Lung (tissue), 12 donors: Measurements from ENCODE around the gene LRP1. TPM values are rescaled to one million over a fixed set of nuclear protein-coding genes. Genes with fewer than 3 reads are reported as not detected.

Source experiments
- ATAC-seq: fragments of 200-7000 bp; cut with Tn5 transposase; one replicate; pipeline ENCODE4 v1.9.1; 2020; ENCODE audit warnings: moderate number of reproducible peaks; ENCODE audit not compliant: insufficient read depth, low FRiP score
- DNase-seq, 3 donors: peaks; one replicate each; pipeline ENCODE4 v3.0.0-alpha.2; 2013 to 2017
- H3K27ac ChIP-seq, 2 donors: one replicate each; pipeline ENCODE4 v1.5.1; 2013; ENCODE audit warnings: mild to moderate bottlenecking in 2 of 2, moderate library complexity in 2 of 2, control low read depth in 1 of 2, inconsistent platforms in 1 of 2, low read depth in 1 of 2, low read length in 1 of 2
- H3K27me3 ChIP-seq, 3 donors: one replicate each; pipeline ENCODE4 v1.5.1; 2013; ENCODE audit warnings: low read length in 2 of 3; ENCODE audit not compliant: control insufficient read depth in 3 of 3, insufficient read depth in 3 of 3
- H3K36me3 ChIP-seq, 4 donors: one replicate each; pipeline ENCODE4 v1.5.1; 2013; ENCODE audit warnings: low read length in 4 of 4, mild to moderate bottlenecking in 1 of 4, moderate library complexity in 1 of 4; ENCODE audit not compliant: control insufficient read depth in 4 of 4, insufficient read depth in 4 of 4
- H3K4me1 ChIP-seq, 5 donors: one replicate each; pipeline ENCODE4 v1.5.1; 2013; ENCODE audit warnings: low read length in 5 of 5, mild to moderate bottlenecking in 2 of 5, moderate library complexity in 1 of 5; ENCODE audit not compliant: control insufficient read depth in 5 of 5, insufficient read depth in 5 of 5
- H3K4me3 ChIP-seq: one replicate; pipeline ENCODE4 v1.5.1; 2013; ENCODE audit warnings: mild to moderate bottlenecking, control low read depth, moderate library complexity
- H3K9ac ChIP-seq, 2 donors: one replicate each; pipeline ENCODE4 v1.5.1; 2013; ENCODE audit warnings: low read length in 2 of 2, control low read depth in 1 of 2; ENCODE audit not compliant: insufficient read depth in 1 of 2
- H3K9me3 ChIP-seq, 4 donors: one replicate each; pipeline ENCODE4 v1.5.1; 2013; ENCODE audit warnings: low read length in 3 of 4, mild to moderate bottlenecking in 1 of 4, moderate library complexity in 1 of 4; ENCODE audit not compliant: control insufficient read depth in 4 of 4, insufficient read depth in 3 of 4
- WGBS, 2 donors: extraction: QIAGEN DNeasy Blood & Tissue Kit; methylation state at CpG; one replicate each; pipeline ENCODE4 v1.1.7; 2013; 5-methylcytosine and 5-hydroxymethylcytosine counted together
- polyA plus RNA-seq, 2 donors: library from polyadenylated mRNA; stranded (reverse); fragments of 200-250 nt; gene quantifications; one replicate each; pipeline ENCODE4 v1.2.1, GENCODE V29; 2013
- total RNA-seq, 2 donors: library from RNA; depleted of rRNA in 1 of 2; stranded (reverse); fragments of >200 nt in 1 of 2; gene quantifications; one replicate each; pipeline ENCODE4 v1.2.1, GENCODE V29; 2014 to 2021
- TF ChIP-seq, protein P1 (sequence below): IDR thresholded peaks from 2 replicates; pipeline ENCODE4 v1.5.1; 2012; ENCODE audit warnings: mild to moderate bottlenecking; ENCODE audit errors: control extremely low read depth, extremely low read depth
- donor health status: control.
- donor health status: control.
- donor health status: Bipolar disorder and iron deficiency.
- donor health status: healthy.
- donor health status: DM: yes; HTN: yes; CAD: no.

LRP1 gene
- total and polyA plus RNA-seq, 4 donors, result 52.6 to 338 (median 122) TPM

DNA sequence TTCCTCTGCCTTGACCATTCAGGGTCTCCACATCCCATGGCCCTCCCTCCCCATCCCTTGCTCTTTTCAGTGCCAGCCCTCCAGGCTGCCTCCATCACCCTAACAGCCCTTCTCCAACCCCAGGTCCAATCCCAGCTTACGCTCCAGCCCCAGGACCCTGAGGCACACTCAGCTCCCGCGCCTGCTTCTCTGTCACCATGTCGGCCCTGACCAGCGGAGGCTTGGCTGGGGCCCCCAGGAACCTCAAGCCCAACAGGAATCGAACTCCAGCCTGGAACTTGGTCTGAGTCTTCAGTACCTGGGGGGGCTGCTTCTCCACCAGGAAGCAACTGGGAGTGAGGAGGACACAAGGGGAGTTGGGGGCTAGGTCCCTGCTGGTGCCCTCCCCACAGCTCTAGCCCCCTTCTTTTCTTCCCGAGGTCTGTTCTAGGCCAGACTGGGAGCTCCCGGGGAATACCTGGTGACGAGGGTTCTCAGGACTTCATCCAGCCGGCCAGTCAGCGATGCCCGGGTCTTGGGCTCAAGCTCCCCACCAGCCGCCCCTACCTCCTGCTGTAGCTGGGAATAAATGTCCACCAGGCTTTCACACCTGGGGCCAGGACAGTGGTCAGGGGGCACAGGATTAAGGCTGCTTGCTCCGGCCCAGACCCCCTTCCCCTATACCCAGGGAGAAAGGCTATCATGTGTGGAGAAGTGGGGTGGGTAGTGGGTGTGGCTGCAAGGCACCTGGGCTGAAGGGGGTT lies 23.1 kb upstream of the LRP1 start:
- peaks cover 0 to 57% (median 29%) of the 10 kb centered on the region in 4 donors for H3K36me3 ChIP-seq

DNA sequence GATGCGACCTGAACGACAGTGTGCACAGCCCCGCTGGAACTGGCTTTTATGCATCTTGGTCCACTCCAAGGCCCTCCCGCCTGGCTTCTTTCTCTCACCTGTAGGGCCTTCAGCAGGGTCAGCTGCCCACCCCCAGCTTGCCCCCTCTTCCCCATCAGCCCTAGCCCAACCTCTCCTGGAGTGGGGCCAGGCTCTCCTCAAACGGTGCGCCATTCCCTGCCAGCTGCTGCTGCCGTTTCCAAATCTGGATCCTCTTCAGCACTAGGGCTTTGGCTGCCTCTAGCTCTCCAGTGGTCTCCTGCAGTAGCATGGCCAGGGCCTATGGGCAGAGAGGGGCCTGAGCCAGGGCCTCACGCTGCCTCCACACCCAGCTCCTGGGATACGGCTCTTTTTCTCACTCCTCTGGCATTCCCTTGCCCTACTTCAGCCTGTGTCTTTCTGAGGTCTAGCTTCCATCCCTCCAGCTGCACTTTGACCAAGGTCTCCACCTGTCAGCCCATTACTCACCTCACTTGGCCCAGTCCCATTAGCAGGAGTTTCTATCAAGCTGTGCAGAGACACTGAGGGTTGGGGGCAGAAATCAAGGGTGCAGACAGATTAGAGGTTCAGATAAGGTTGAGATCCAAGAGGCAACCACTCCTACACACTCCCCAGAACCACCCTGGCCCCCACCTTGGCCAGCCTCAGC lies 22.1 kb upstream of the LRP1 start:
- ATAC-seq (no peak), DNase-seq (no peak)
- Histone ChIP-seq H3K9me3 (no peaks in the 10 kb centered on the region), H3K27me3 (no peaks in the 10 kb centered on the region), H3K36me3 (peaks cover 0 to 55% (median 29%) of the 10 kb centered on the region in 4 donors), H3K9ac (no peak overlapping the region), H3K4me1 (peaks cover 0 to 13% (median 8%) of the 10 kb centered on the region in 5 donors), H3K4me3 (no peak overlapping the region), H3K27ac (no peak overlapping the region)
- WGBS, 2 donors, result 79 to 86% methylated on average over 9 of the region's 9 CpGs
- TF ChIP-seq, protein P1, sequence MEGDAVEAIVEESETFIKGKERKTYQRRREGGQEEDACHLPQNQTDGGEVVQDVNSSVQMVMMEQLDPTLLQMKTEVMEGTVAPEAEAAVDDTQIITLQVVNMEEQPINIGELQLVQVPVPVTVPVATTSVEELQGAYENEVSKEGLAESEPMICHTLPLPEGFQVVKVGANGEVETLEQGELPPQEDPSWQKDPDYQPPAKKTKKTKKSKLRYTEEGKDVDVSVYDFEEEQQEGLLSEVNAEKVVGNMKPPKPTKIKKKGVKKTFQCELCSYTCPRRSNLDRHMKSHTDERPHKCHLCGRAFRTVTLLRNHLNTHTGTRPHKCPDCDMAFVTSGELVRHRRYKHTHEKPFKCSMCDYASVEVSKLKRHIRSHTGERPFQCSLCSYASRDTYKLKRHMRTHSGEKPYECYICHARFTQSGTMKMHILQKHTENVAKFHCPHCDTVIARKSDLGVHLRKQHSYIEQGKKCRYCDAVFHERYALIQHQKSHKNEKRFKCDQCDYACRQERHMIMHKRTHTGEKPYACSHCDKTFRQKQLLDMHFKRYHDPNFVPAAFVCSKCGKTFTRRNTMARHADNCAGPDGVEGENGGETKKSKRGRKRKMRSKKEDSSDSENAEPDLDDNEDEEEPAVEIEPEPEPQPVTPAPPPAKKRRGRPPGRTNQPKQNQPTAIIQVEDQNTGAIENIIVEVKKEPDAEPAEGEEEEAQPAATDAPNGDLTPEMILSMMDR, result no peak

More for the DNA sequence above, 23.1 kb upstream of the LRP1 start:
- no peak for ATAC-seq
- H3K4me3 ChIP-seq, result no peak overlapping the region
- no peaks in the 10 kb centered on the region for H3K27me3 ChIP-seq
- H3K27ac ChIP-seq, result no peak overlapping the region
- no peaks in the 10 kb centered on the region for H3K9me3 ChIP-seq
- peaks cover 0 to 9% (median 8%) of the 10 kb centered on the region in 5 donors for H3K4me1 ChIP-seq
- TF ChIP-seq, protein P1, result no peak
- no peak for DNase-seq
- no peak overlapping the region for H3K9ac ChIP-seq
- 96 to 98% methylated on average over 14 of the region's 14 CpGs for WGBS, 2 donors

DNA sequence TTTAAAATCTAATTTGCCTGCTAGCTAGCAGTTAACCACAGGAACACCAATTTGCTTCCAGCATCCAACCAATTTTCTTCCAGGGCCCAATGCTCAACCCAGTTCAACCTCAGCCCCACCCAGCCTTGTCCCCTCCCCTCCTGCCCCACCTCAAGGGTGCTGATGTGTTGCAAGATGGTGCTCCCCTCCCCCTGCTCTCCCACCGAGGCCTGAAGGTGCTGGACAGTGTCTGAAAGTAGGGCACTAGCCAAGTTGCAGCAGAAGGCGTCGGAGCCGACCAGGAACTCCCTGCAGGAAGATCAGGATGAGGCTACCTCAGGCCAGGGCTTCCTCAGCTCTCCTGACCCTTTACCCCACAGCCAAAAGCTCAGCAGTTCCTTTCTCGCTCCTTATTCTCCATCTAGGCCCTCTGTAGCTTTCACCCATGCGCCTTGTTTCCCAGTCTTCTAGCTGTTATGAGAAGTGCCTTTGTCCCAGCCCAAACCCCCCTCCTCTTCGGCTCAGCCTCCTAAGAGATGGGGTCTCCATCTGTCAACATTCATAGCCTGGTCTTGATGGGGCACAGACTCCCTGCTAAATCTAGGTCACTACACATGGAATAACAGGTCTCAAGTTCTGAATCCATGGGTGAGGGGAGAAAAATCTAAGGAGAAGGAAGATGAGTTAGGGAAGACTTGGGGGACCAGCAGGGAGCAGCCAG lies 20.7 kb upstream of the LRP1 start:
- no peak for ATAC-seq
- no peaks in the 10 kb centered on the region for H3K9me3 ChIP-seq
- H3K9ac ChIP-seq, result no peak overlapping the region
- H3K36me3 ChIP-seq, result peaks cover 0 to 46% (median 24%) of the 10 kb centered on the region in 4 donors
- H3K4me3 ChIP-seq, result no peak overlapping the region
- WGBS, 2 donors, result 67 to 85% methylated on average over 7 of the region's 7 CpGs
- H3K27ac ChIP-seq, result peak overlapping the region in 1 of 2 donors; percentile 28
- no peak for DNase-seq
- TF ChIP-seq, protein P1, result no peak
- H3K27me3 ChIP-seq, result no peaks in the 10 kb centered on the region
- H3K4me1 ChIP-seq, result peaks cover 0 to 23% (median 8%) of the 10 kb centered on the region in 5 donors
